EH (cell line): ENCODE data around the gene TP53INP2.
"Not testable (repeated sequence)": the region's sequence is repeated elsewhere in the genome, so short reads cannot be mapped to it uniquely, and the experiment has no call there.

Source experiments
- DNase-seq: peaks from one replicate; pipeline ENCODE4 v3.0.0-alpha.2; 2015; ENCODE audit warnings: low read depth

The TP53INP2 gene

DNA sequence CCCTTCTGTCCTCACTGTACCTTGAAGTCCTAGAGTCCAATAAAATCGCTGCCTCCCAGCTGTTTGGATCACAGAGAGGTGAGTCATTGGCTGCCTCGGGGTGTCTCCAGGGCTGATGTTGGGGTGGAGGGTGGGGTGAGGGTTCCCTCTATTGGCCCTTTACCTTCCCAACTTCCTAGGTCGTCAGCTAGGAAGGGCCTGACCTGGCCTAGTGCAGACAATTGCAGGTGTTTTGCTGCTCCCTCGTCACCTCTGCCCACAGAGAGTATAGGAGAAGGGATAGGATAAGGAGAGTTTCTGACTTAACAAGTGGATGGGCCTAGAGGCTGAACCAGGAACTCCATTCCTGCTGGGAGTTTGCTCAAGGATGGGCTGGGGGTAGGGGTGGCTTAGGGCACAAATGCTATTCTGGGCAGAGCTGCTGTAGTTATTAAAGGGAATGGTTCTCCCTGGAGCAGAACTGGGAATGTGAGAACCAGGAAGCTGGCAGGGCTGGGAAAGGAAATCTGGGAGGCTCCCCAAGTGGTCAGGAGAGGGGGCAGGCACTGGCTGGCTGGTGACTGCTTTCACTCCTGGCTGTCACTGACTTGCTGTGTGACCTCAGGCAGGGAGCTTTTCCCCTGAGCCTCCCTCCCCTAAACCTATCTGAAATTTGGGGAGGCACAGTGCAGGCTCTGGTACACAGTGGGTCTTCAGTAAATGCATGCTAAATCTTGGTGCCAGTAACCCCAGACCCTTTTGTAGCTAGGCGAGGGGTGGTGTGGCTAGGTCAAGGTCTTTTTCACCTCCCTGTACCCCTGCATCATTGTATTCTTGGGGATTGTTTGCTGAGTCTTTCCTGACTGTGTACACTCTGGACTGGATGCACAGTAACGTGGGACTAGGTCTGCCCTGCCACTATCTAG is 1.5 kb downstream of the TP53INP2 start:
- peak; percentile 65 for DNase-seq

DNA sequence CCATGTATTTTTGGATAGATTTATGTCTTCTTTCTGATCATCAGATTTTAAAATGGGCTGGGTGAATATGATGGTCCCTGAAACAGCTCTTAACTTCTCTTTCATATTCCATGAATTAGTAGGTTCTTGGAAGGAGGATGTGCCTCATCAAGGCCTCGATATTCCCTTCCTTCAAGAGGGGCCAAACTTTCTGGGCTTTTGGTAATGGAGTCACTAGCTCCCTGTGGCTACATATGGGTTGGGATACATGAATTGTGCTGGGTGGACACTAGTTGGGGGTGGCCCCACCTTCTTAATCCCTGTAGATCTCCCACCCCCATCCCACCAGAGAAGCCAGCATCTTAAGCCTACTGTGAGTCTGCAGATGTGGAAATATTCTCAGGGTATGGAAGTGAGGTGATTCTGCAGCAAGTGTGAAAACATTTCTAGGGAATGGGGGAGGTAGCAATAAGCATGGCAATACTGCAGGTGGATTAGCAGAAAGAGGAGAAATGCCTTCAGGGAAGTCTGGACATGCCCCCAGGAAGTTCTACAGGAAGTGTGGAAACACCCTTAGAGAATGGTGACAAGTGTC is 2.2 kb downstream of the TP53INP2 start:
- no peak for DNase-seq

DNA sequence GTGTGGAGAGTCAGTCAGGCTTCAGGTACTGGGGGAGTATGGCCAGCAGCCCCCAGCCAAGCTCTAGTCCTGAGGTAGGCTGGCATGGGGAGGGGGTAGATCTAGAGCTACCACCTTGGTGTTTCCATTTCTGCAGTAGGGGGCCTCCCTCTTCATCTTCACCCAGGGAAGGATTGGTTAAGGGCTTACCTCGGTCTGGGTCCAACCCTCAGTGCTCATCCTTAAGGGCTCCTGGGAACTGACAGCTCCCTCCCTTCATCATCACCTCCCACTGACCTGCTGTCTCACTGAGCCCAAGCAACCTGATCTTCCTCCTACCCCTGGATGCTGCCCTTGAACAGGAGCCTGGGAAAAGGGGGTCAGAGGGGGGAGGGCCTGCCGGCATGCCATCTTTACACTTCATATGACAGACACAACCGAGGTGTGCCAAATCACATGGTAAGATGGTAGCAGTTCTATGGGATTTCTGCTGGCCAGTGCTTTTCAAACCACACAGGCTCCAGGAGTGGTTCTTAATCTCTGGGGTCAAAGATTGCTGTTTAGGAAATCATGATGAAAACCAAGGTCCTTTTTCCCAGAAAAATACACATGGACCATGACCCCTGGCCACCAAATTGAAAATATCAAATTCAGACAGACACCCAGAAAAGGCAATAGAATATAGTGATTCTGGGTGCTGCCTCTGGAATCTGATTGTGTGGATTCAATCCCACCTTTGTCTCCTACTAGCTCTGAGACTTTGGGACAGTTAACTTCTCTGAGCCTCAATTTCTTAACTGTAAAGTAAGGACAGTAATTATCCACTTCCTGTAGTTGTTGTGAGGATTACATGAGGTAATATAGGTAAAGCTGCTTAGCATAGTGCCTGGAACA is 3.0 kb downstream of the TP53INP2 start:
- DNase-seq, result no peak

DNA sequence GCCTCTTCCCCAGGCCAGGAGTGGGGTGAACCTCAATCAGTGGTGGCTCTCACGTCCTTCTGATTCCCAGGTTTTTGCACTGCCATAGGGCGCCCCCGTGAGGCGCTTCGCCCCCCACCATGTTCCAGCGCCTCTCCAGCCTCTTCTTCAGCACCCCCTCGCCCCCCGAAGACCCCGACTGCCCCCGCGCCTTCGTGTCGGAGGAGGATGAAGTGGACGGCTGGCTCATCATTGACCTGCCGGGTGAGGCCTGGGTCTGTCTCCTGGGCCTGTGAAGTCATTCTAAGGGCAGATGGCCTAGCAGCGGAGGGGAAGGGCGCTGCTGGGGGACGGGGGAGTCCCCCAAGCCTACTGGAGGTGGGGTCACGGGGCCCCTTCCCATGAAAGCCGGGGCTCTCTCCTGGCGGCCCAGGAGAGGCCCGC is 4.5 kb downstream of the TP53INP2 start:
- peak; percentile 54 for DNase-seq

DNA sequence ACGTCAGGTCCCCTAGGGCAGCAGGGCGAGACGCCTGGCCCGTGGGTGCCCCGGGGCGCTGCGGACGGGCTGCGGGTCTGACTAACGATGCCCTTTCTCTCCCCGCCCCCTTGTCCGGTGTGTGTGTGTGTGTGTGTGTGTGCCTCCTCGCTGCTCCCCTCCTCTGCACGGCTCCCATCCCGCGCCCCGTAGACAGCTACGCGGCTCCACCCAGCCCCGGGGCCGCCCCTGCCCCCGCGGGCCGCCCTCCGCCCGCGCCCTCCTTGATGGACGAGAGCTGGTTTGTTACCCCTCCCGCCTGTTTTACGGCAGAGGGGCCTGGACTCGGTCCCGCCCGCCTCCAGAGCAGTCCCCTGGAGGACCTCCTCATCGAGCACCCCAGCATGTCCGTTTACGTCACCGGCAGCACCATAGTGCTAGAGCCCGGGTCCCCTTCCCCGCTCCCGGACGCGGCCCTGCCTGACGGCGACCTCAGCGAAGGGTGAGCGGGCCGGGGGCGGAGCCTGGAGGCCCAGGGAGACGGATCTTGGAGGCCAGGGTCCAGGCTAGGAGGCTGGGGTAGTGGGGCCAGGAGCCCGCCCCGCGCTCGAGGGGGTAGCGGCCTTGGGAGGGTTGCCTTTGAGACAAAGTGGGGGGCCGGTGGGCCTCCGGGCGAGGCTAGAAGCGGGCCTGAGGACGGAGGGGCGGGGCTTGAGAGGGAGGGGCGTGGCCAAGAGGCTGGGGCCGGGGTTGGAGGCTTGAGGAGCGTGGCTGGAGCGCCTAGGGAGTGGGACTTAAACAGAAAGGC is 5.1 kb downstream of the TP53INP2 start:
- peak; percentile 85 for DNase-seq

DNA sequence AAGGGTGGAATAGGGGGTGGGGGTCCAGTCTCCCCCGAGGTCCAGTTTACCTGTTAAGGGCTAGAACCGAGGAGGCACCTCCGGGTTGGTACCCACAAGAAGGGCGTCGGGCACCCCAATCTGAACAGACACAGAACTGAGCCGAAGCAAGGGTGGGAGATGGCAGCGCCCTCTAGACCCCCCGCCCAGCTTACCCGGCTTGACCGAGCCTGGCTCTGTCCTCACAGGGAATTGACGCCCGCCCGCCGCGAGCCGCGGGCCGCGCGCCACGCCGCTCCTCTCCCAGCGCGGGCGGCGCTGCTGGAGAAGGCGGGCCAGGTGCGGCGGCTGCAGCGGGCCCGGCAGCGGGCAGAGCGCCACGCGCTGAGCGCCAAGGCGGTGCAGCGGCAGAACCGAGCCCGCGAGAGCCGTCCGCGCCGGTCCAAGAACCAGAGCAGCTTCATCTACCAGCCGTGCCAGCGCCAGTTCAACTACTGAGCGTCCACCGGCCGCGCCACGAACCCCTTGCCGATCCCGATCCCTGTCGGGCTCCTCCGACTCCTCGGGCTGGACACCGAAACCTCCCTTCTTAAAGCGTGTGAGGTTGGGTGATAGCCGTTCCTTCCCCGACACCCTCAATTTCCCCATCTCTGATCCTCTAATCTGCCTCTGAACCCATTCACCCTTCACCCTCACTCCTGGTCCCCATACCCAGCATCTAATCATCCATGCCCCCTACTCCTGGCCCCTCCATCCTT is 5.9 kb downstream of the TP53INP2 start:
- peak; percentile 76 for DNase-seq

DNA sequence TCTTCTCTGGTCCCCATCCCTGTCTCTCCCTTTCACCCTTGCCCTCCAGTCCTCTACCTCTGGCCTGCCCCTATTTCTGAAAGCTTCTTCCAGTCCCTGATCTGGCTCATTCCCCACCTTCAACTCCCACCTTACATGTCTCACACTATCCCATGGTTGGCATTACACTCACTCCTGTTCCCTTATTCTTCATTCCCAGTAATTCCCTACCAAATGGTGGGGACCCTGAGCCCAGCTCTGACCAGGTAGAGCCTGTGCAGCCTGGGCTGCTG is 6.4 kb downstream of the TP53INP2 start:
- DNase-seq, result no peak

DNA sequence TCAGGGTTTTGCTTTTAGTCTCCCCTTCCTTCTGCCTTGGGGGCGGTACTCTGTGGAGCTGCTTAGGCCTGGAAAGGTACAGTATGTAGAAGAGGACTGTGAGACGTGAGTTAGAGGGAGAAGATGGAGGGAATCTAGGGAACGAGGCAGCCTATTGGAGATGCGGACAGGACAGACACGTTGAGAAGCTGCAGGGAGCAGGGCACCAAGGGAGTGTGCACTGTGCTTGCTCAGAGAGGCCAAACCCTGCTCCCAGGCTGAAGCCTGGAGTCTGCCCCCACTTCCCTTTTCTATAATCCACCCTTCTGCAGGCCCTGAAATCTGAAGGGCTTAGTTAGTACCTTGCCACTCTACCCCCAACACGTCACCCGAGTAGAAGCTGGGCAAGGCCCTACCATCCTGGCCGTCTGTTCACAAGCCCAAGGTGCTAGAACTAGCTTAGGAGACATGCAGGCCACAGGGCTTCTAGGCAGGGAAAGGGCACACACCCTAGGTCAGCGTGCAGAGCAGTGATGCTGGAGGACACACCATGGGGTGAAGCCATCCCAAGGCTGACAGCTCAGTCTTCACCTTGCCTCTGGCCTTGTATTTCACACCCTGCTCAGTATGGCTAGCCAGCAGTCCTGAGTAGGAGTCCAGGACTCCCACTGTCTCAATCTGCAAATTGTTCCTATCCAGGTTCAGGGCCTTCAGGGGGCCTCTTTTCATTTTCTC is 6.9 kb downstream of the TP53INP2 start:
- no peak for DNase-seq

DNA sequence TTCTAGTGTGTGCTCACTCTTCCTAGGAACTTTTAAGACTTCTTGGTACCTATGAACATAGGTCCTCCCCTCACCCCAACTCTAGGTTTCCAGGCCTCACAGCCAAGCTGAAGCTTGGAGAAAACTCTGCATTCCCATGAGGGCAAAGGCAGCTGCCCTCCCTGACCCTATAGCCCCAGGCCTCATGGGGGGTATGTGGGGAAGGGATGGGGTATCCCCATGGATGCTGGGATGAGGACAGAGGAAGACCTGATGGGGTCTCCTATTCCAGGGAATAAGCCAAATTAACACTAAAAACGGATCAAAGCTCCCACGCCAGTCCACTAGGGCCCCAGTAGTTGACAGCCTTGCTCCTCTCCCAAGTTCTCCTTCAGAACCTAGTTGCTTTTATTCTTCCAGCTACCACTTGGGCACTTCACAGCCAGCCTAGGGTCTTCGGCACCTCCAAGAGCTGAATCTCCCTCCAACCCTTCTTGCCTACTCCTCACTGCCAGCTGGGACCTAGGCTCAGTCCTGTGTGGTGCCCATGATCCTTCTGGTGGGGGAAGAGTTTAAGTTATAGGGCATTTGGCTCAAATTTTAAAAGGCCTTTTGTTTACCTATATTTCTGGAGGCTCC is 7.8 kb downstream of the TP53INP2 start:
- DNase-seq, result no peak

DNA sequence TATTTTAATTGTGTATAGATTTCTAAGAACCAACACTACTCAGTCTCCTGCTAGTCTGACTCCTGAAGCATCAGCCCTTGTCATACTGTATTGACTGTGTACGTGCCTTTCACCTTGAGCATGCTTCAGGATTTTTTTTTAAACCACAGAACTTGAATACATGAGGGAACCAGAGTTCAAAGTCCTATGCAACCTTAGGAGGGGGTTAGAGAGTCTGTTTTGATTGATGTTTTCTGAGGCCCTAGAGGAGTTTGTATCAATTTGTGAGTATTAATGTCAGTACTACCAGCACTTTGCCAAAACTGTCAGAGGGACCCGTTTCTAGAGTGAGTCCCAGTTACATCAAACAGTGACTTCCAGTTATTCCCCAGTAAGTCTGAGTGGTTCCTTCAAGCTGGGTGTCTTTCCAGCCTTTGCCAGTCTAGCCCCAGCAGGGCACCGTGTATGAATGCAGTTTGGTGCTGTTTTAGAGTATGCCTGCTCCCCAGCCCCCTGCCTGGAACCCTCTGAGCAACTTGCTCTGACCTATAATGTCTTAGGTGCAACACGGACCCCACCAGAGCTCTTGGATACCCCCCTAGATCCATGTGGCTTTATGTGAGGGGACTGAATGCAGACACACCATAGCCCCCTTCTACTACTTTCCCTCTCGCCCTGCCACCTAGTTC is 8.5 kb downstream of the TP53INP2 start:
- DNase-seq, result no peak

DNA sequence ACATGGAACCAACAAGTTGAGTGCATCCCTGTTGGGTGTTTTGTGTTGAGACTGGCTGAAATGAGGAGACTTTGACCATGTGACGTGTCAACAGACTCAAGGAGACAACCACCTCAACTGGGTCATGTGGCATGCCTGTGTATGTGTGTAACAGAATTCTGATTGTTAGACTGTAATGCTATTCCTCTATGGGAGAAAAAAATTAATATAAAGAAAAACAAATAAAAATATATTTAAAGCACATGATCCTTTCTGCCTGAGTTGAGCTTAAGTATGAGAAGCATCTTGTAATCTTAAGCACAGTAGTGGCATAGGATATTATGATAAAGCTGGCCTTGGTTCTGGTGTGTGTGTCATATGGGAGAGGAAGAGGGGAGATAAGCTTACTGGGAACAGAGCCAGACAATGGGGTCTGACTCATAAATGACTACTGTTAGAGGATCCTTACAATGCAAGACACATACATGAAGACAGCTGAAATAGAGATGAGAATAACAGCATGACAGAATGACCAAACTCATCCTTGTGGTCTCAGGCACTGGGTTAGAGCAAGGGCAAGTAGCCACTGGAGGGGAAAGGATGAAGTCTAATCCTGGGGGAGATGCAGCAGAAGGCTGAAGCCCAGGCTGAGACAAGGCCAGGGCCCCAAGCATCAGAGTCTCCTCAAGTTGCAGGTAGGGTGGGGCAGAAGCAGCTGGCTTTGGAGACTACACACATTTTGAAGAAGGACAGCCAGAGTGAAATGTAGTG is 9.2 kb downstream of the TP53INP2 start:
- peak; percentile 99 for DNase-seq

DNA sequence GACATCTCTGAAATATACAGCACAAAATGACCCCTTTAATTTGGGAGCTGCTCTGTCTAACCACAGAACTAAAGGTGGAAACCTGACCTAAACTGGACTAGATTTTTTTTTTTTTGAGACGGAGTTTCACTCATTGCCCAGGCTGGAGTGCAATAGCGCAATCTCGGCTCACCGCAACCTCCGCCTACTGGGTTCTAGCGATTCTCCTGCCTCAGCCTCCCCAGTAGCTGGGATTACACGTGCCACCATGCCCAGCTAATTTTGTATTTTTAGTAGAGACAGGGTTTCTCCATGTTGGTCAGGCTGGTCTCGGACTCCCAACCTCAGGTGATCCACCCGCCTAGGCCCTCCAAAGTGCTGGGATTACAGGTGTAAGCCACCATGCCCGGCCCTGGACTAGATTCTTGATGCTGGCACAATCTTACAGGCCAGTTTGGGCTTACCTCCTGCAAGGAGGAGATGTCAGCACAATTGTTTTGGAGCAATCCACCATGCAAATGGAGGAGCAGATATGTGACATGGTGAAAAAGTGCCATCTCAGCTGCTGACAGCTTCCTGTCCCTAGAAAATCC is 9.9 kb downstream of the TP53INP2 start:
- DNase-seq, result not testable (repeated sequence)

DNA sequence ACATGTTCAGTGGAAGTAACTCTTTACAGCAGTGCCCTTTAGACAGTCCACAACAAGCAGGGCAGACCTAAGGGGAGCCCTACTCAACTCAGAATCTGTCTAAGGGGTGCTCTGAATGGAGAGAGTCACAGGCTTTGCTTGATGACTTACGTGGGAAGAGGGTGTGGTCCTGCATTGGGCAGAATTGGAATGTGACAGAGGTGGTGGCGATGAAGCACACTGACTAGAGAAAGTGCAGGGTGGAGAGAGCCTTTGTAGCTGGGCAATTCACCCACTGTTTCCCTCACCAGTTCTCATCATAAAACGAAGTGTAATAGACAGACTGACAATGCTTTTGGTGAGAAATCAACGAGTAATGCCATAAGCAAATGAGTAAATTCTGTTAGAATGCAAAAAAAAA is 11.2 kb downstream of the TP53INP2 start:
- DNase-seq, result peak; percentile 23

DNA sequence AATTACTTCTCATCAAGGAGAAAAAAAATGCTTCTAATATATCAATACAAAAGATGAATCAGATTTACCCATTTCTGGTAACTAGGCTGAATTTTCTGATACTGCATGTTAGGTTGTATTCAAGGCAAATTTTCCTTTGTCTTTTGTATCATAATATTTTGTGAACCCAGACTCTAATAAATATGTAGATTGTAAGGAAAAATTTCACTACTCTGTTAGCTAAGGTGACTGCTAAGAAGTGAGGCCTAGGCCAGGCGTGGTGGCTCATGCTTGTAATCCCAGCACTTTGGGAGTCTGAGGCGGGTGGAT is 12.7 kb downstream of the TP53INP2 start:
- no peak for DNase-seq

DNA sequence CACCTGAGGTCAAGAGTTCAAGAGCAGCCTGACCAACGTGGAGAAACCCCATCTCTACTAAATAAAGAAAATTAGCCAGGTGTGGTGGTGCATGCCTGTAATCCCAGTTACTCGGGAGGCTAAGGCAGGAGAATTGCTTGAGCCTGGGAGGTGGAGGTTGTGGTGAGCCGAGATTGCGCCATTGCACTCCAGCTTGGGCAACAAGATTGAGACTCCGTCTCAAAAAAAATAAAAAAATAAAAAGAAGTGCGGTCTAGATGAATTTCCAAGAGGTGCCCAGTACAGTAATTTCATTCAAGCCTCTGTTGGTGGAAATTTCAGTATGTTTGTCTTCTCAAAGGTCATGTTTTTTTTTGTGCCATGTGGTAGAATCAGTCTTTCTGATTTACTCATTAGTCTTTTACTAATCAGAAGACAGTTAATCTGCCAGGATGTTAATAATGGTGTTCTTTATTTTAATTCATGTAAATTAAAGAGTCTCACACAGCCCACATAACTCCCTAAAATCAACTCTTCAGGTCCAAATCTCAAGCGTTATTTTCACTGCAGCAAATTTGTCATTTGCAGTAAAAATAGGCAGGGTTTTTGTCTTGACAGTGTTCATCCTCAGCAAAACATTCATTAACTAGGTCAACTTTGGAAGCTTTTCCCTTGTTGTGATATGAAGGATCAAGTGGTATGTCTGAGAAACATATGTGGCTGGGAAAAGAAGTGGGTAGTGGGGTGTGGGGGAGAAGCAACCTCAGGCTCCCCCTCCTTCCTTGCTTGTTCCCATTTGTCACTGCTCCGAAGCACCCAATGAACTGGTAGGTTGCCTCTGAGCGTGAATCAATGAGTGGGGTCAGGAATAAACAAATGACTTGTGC is 13.3 kb downstream of the TP53INP2 start:
- no peak for DNase-seq

DNA sequence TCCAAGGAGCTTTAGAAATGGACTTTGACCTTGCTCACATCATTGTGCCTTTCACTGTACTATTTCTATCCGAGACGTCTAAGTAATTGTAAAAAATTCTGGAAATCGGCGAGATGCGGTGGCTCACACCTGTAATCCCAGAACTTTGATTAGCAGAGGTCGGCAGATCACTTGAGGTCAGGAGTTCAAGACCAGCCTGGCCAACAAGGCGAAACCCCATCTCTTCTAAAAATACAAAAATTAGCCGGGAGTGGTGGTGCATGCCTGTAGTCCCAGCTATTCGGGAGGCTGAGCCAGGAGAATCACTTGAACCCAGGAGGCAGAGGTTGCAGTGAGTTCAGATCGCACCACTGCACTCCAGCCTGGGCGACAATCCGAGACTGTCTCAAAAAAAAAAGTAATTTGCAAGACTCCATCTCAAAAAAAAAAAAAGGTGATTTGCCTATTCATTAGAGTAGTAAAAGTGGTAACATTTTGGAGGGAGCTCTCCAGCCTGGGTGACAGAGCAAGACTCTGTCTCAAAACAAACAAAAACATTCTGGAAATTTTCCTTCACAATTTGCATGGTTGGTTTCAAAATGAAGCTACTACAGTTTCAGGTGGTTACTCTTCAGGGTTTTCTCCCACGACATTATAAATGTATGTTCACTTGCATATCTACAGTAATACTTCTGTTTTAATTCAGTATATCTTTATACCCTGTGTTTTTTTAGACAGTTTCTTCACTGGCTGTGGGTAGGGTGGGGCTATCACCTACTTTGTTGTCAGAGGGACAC is 15.3 kb downstream of the TP53INP2 start:
- not testable (repeated sequence) for DNase-seq

DNA sequence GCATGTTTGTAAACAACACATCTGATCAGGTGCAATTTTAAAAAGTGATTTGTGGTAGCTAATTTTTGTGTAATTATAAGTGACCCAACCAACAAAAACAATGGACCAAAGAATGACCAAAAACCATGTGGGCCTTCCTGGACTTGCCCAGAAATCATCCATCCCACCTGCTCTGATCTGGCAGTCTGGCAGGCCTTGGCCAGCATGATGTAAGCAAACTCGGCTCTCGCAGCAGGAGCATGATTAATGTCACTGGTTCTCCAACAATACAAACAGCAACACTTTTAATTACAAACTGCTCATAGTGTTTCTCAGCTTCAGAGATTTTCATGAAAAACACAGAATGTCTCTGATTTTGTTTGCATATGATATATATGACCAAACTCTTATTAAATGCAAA is 16.1 kb downstream of the TP53INP2 start:
- DNase-seq, result no peak
